CD14-positive monocyte (primary cell): ENCODE data around the gene KRTAP4-6. TPM values are rescaled to one million over a fixed set of nuclear protein-coding genes. Genes with fewer than 3 reads are reported as not detected.

Source experiments
- DNase-seq, 3 donors: peaks; one replicate each; pipeline ENCODE4 v3.0.0-alpha.2; 2011 to 2022
- H2AFZ ChIP-seq: 2 replicates; pipeline ENCODE4 v1.6.0; 2012; ENCODE audit warnings: mild to moderate bottlenecking, low read depth, low read length, inconsistent platforms; ENCODE audit not compliant: insufficient read depth, poor library complexity, severe bottlenecking
- H3K27ac ChIP-seq, 2 donors: 1 replicate in 1 of 2; 2 replicates in 1 of 2; pipeline ENCODE4 v1.5.1; 2012 to 2013; ENCODE audit warnings: low read length in 2 of 2, control low read depth in 1 of 2, inconsistent platforms in 1 of 2, low read depth in 1 of 2, mild to moderate bottlenecking in 1 of 2
- H3K27me3 ChIP-seq, 2 donors: one replicate each; pipeline versions ENCODE4 v1.6.0 to v1.6.1; 2011 to 2013; ENCODE audit warnings: low read length in 2 of 2; ENCODE audit not compliant: control insufficient read depth in 2 of 2, insufficient read depth in 2 of 2
- H3K36me3 ChIP-seq, 2 donors: replicated peaks in 1 of 2; 1 replicate in 1 of 2; 2 replicates in 1 of 2; pipeline versions ENCODE4 v1.5.1 to v1.6.1; 2012 to 2013; ENCODE audit warnings: low read length in 2 of 2, control low read depth in 1 of 2, inconsistent platforms in 1 of 2, mild to moderate bottlenecking in 1 of 2; ENCODE audit not compliant: insufficient read depth in 2 of 2, control insufficient read depth in 1 of 2
- H3K4me1 ChIP-seq, 2 donors: 1 replicate in 1 of 2; 2 replicates in 1 of 2; pipeline versions ENCODE4 v1.5.1 to v1.6.1; 2012 to 2013; ENCODE audit warnings: low read length in 2 of 2, control low read depth in 1 of 2, inconsistent platforms in 1 of 2, mild to moderate bottlenecking in 1 of 2, moderate library complexity in 1 of 2; ENCODE audit not compliant: insufficient read depth in 2 of 2, control insufficient read depth in 1 of 2
- H3K4me2 ChIP-seq: replicated peaks from 2 replicates; pipeline ENCODE3; 2012; ENCODE audit warnings: low read length, moderate library complexity, mild to moderate bottlenecking; ENCODE audit not compliant: poor library complexity, severe bottlenecking; ENCODE audit errors: extremely low read depth
- H3K4me3 ChIP-seq, 3 experiments: fragments of 200-600 bp in 1 of 3; sonication (generic) in 1 of 3; replicated peaks in 1 of 3; 1 replicate in 2 of 3; 2 replicates in 1 of 3; pipeline ENCODE4 v1.5.1; 2011 to 2013; ENCODE audit warnings: low read length in 3 of 3, mild to moderate bottlenecking in 3 of 3, control low read depth in 2 of 3, low read depth in 2 of 3, inconsistent platforms in 1 of 3, moderate library complexity in 1 of 3
- H3K79me2 ChIP-seq: 2 replicates; pipeline ENCODE4 v1.6.0; 2012; ENCODE audit warnings: mild to moderate bottlenecking, control low read depth, inconsistent platforms, low read length, moderate library complexity; ENCODE audit not compliant: insufficient read depth
- H3K9ac ChIP-seq: 2 replicates; pipeline ENCODE4 v1.6.0; 2017; ENCODE audit warnings: low read length, mild to moderate bottlenecking; ENCODE audit not compliant: insufficient read depth, poor library complexity, severe bottlenecking
- H3K9me3 ChIP-seq, 2 donors: replicated peaks in 1 of 2; 1 replicate in 1 of 2; 2 replicates in 1 of 2; pipeline versions ENCODE4 v1.5.1 to v1.6.1; 2012 to 2013; ENCODE audit warnings: low read length in 2 of 2, control low read depth in 1 of 2; ENCODE audit not compliant: control insufficient read depth in 1 of 2, insufficient read depth in 1 of 2
- H4K20me1 ChIP-seq: 2 replicates; pipeline ENCODE4 v1.6.0; 2012; ENCODE audit warnings: mild to moderate bottlenecking, low read length, control low read depth, moderate library complexity; ENCODE audit not compliant: insufficient read depth
- H3K27ac Mint-ChIP-seq, 7 donors: one replicate each; pipeline ENCODE4 v1.8.0; 2020; ENCODE audit warnings: mild to moderate bottlenecking in 7 of 7, mixed read lengths in 7 of 7, moderate library complexity in 6 of 7, inconsistent platforms in 2 of 7
- H3K27me3 Mint-ChIP-seq, 3 donors: one replicate each; pipeline ENCODE4 v1.8.0; 2021 to 2022; ENCODE audit warnings: low read depth in 3 of 3, mild to moderate bottlenecking in 3 of 3, mixed read lengths in 3 of 3, moderate library complexity in 3 of 3, inconsistent platforms in 1 of 3
- H3K36me3 Mint-ChIP-seq, 2 donors: one replicate each; pipeline ENCODE4 v1.8.0; 2020; ENCODE audit warnings: mixed read lengths in 2 of 2, inconsistent platforms in 1 of 2, mild to moderate bottlenecking in 1 of 2
- H3K4me1 Mint-ChIP-seq: one replicate; pipeline ENCODE4 v1.8.0; 2020; ENCODE audit warnings: mild to moderate bottlenecking, mixed read lengths
- H3K4me3 Mint-ChIP-seq, 2 donors: one replicate each; pipeline ENCODE4 v1.8.0; 2020; ENCODE audit warnings: mild to moderate bottlenecking in 2 of 2, mixed read lengths in 2 of 2, moderate library complexity in 1 of 2
- H3K9me3 Mint-ChIP-seq, 7 donors: one replicate each; pipeline ENCODE4 v1.8.0; 2020 to 2022; ENCODE audit warnings: mixed read lengths in 7 of 7, mild to moderate bottlenecking in 6 of 7, moderate library complexity in 6 of 7, inconsistent platforms in 2 of 7
- CTCF ChIP-seq: fragments of 200-600 bp; IDR thresholded peaks from one replicate; pipeline ENCODE4 v1.8.0; 2022; ENCODE audit warnings: antibody characterized with exemption, mild to moderate bottlenecking
- WGBS: methylation state at CpG from one replicate; pipeline ENCODE4 v1.1.5; 2013; ENCODE audit warnings: missing lambda C conversion rate; ENCODE audit not compliant: insufficient coverage; 5-methylcytosine and 5-hydroxymethylcytosine counted together
- intact Hi-C, 2 donors: fragments of 100-400 bp; cut with micrococcal nuclease; formaldehyde crosslinking; loops; one replicate each; pipeline versions ENCODE4 v1.15.0 to v1.15.1; 2023
- polyA plus RNA-seq, 3 donors: library from polyadenylated mRNA; depleted of rRNA in 1 of 3; unstranded in 2 of 3; stranded (reverse) in 1 of 3; fragments of 300-500 nt in 2 of 3; fragments of >200 nt in 1 of 3; fragmentation: Illumina TruSeq in 2 of 3; gene quantifications; 1 replicate in 2 of 3; 2 replicates in 1 of 3; pipeline ENCODE4 v1.2.3, GENCODE V29; 2012 to 2021

KRTAP4-6 gene
- polyA plus RNA-seq, 3 donors: not detected

- Histone ChIP-seq H3K27me3 (no peaks in the 10 kb centered on the region), H3K36me3 (no peaks in the 10 kb centered on the region), H3K79me2 (no peaks in the 10 kb centered on the region), H3K27ac (no peak overlapping the region), H3K9me3 (no peaks in the 10 kb centered on the region), H3K4me1 (no peaks in the 10 kb centered on the region), H3K4me3 (no peak overlapping the region), H4K20me1 (no peaks in the 10 kb centered on the region), H3K4me2 (no peak overlapping the region), H2AFZ (no peak overlapping the region), H3K9ac (no peak overlapping the region)
- H3K27me3 Mint-ChIP-seq: peaks cover 1 to 8% (median 4%) of the 10 kb centered on the region in 3 donors
- no peaks in the 10 kb centered on the region for H3K36me3 Mint-ChIP-seq
- no peak overlapping the region for H3K27ac Mint-ChIP-seq
- no CpG with 5 or more reads among the region's 2 CpGs for WGBS
- peaks cover 0 to 2% (median 0%) of the 10 kb centered on the region in 7 donors for H3K9me3 Mint-ChIP-seq
- DNase-seq: no peak
- no peak overlapping the region for H3K4me3 Mint-ChIP-seq
- H3K4me1 Mint-ChIP-seq: no peaks in the 10 kb centered on the region
- no peak for TF ChIP-seq CTCF
- intact Hi-C loops: no loop called here
Measured at GRCh38 chr17:41153856-41154255, 13.5 kb upstream of the KRTAP4-6 start.

- Mint-ChIP-seq H3K27me3 (peaks cover 2 to 8% (median 4%) of the 10 kb centered on the region in 3 donors), H3K36me3 (no peaks in the 10 kb centered on the region), H3K27ac (no peak overlapping the region), H3K9me3 (peaks cover 0 to 2% (median 0%) of the 10 kb centered on the region in 7 donors), H3K4me1 (no peaks in the 10 kb centered on the region), H3K4me3 (no peak overlapping the region)
- H3K27me3 ChIP-seq: no peaks in the 10 kb centered on the region
- H3K36me3 ChIP-seq: no peaks in the 10 kb centered on the region
- no peak overlapping the region for H2AFZ ChIP-seq
- H3K4me1 ChIP-seq: no peaks in the 10 kb centered on the region
- no peaks in the 10 kb centered on the region for H3K9me3 ChIP-seq
- H3K79me2 ChIP-seq: no peaks in the 10 kb centered on the region
- no peak overlapping the region for H3K9ac ChIP-seq
- no peaks in the 10 kb centered on the region for H4K20me1 ChIP-seq
- WGBS: 80% methylated on average over 1 of the region's 2 CpGs
- H3K4me3 ChIP-seq: no peak overlapping the region
- TF ChIP-seq CTCF: no peak
- DNase-seq: no peak
- H3K4me2 ChIP-seq: no peak overlapping the region
- intact Hi-C loops: no loop called here
- no peak overlapping the region for H3K27ac ChIP-seq
Measured at GRCh38 chr17:41151525-41151924, 11.2 kb upstream of the KRTAP4-6 start.
